GM23338 (cell line): ENCODE measurements around the gene ZSWIM1. TPM values are rescaled to one million over a fixed set of nuclear protein-coding genes. Genes with fewer than 3 reads are reported as not detected.

Source experiments
- ATAC-seq: fragments of 200-7000 bp; cut with Tn5 transposase; 3 replicates; pipeline ENCODE4 v1.9.1; 2020
- DNase-seq: peaks from one replicate; pipeline ENCODE4 v3.0.0-alpha.2; 2015; ENCODE audit warnings: low spot score
- H2AFZ ChIP-seq: fragments of 200-600 bp; sonication (generic); 2 replicates; pipeline ENCODE4 v1.8.0; 2016; ENCODE audit warnings: antibody characterized with exemption, mild to moderate bottlenecking, moderate library complexity
- H3F3A ChIP-seq: fragments of 200-600 bp; sonication (generic); replicated peaks from 2 replicates; pipeline ENCODE4 v1.8.0; 2017; ENCODE audit warnings: antibody characterized with exemption, mixed run types, low read depth
- H3K27ac ChIP-seq: fragments of 200-600 bp; sonication (generic); 2 replicates; pipeline ENCODE4 v1.6.1; 2016; ENCODE audit warnings: low read depth
- H3K27me3 ChIP-seq: fragments of 200-600 bp; sonication (generic); 2 replicates; pipeline ENCODE4 v1.8.0; 2016; ENCODE audit warnings: mild to moderate bottlenecking, mixed run types, moderate library complexity; ENCODE audit not compliant: insufficient read depth
- H3K36me3 ChIP-seq: fragments of 200-600 bp; sonication (generic); 2 replicates; pipeline ENCODE4 v1.8.0; 2016; ENCODE audit warnings: mild to moderate bottlenecking; ENCODE audit not compliant: insufficient read depth
- H3K4me1 ChIP-seq: fragments of 200-600 bp; sonication (generic); 2 replicates; pipeline ENCODE4 v1.8.0; 2016; ENCODE audit warnings: mild to moderate bottlenecking, moderate library complexity; ENCODE audit not compliant: insufficient read depth
- H3K4me2 ChIP-seq: fragments of 200-600 bp; sonication (generic); 2 replicates; pipeline ENCODE4 v1.7.1; 2017; ENCODE audit warnings: mixed run types
- H3K4me3 ChIP-seq: fragments of 200-600 bp; sonication (generic); 2 replicates; pipeline ENCODE4 v1.6.1; 2016; ENCODE audit warnings: mixed run types
- H3K79me2 ChIP-seq: fragments of 200-600 bp; sonication (generic); replicated peaks from 2 replicates; pipeline ENCODE4 v1.8.0; 2017; ENCODE audit warnings: mild to moderate bottlenecking; ENCODE audit not compliant: insufficient read depth
- H3K9me2 ChIP-seq: fragments of 200-600 bp; sonication (generic); 2 replicates; pipeline ENCODE4 v1.8.0; 2017; ENCODE audit not compliant: insufficient read depth
- H4K20me1 ChIP-seq: fragments of 200-600 bp; sonication (generic); replicated peaks from 2 replicates; pipeline ENCODE4 v1.8.0; 2017; ENCODE audit warnings: mild to moderate bottlenecking; ENCODE audit not compliant: insufficient read depth
- H3K27ac Mint-ChIP-seq: 2 replicates; pipeline ENCODE4 v1.8.0; 2020; ENCODE audit warnings: inconsistent platforms, mild to moderate bottlenecking, moderate library complexity, mixed read lengths
- H3K27me3 Mint-ChIP-seq: 3 replicates; pipeline ENCODE4 v1.8.0; 2022; ENCODE audit warnings: low read depth, mild to moderate bottlenecking, moderate library complexity, mixed read lengths, inconsistent platforms; ENCODE audit not compliant: insufficient read depth, poor library complexity
- H3K36me3 Mint-ChIP-seq: 3 replicates; pipeline ENCODE4 v1.8.0; 2021; ENCODE audit warnings: low read depth, mild to moderate bottlenecking, inconsistent platforms, moderate library complexity, mixed read lengths
- H3K4me1 Mint-ChIP-seq: 3 replicates; pipeline ENCODE4 v1.8.0; 2020; ENCODE audit warnings: mild to moderate bottlenecking, inconsistent platforms, mixed read lengths
- H3K4me3 Mint-ChIP-seq: 3 replicates; pipeline ENCODE4 v1.8.0; 2021; ENCODE audit warnings: moderate library complexity, mild to moderate bottlenecking, inconsistent platforms, mixed read lengths
- H3K9me3 Mint-ChIP-seq: 3 replicates; pipeline ENCODE4 v1.8.0; 2020; ENCODE audit warnings: moderate library complexity, mild to moderate bottlenecking, inconsistent platforms, mixed read lengths
- EZH2 ChIP-seq: fragments of 200-600 bp; sonication (generic); IDR thresholded peaks from one replicate; pipeline ENCODE4 v1.8.0; 2017; ENCODE audit warnings: antibody characterized with exemption, mild to moderate bottlenecking, low read depth; ENCODE audit not compliant: unreplicated experiment
- EZH2phosphoT487 ChIP-seq: fragments of 200-600 bp; sonication (generic); IDR thresholded peaks from one replicate; pipeline ENCODE4 v1.8.1; 2018; ENCODE audit warnings: antibody characterized with exemption; ENCODE audit not compliant: unreplicated experiment
- POLR2AphosphoS5 ChIP-seq: IDR thresholded peaks from 2 replicates; pipeline ENCODE4 v1.6.1; 2016; ENCODE audit warnings: antibody characterized with exemption, low read depth
- REST ChIP-seq: IDR thresholded peaks from one replicate; pipeline ENCODE4 v1.6.1; 2018; ENCODE audit warnings: antibody characterized with exemption; ENCODE audit not compliant: unreplicated experiment
- ZNF462 ChIP-seq: fragments of 250-450 bp; sonication (Bioruptor Pico); IDR thresholded peaks from 2 replicates; pipeline ENCODE4 v1.5.0; 2020; ENCODE audit warnings: mild to moderate bottlenecking, moderate library complexity
- polyA plus RNA-seq: library from polyadenylated mRNA; unstranded; fragments of >200 nt; fragmentation: Nextera tagmentation; extraction: Ambion mirVana; gene quantifications from 2 replicates; pipeline ENCODE4 v1.2.1, GENCODE V29; 2016
- total RNA-seq: library from RNA; depleted of rRNA; stranded (reverse); fragments of >200 nt; shearing (Covaris generic); gene quantifications from 2 replicates; pipeline ENCODE4 v1.2.3, GENCODE V29; 2014

Gene ZSWIM1
- total and polyA plus RNA-seq, 2 experiments from 2014 or later: 11.5 to 16.2 TPM

- no peak for ATAC-seq
- no peak overlapping the region for H3K4me3 Mint-ChIP-seq
- Histone ChIP-seq H3K9me2 (no peaks in the 10 kb centered on the region), H3K79me2 (no peaks in the 10 kb centered on the region), H3F3A (0 out of 2 replicates have a peak, but pooled peaks cover 6% of the 10 kb centered on the region), H2AFZ (no peak overlapping the region), H3K4me1 (no peaks in the 10 kb centered on the region), H4K20me1 (no peaks in the 10 kb centered on the region; the same call in 1 of the 2 replicates), H3K36me3 (0 out of 2 replicates have a peak, but pooled peaks cover 7% of the 10 kb centered on the region), H3K27me3 (no peaks in the 10 kb centered on the region), H3K4me2 (no peak overlapping the region), H3K4me3 (no peak overlapping the region), H3K27ac (no peak overlapping the region)
- no peaks in the 10 kb centered on the region for H3K9me3 Mint-ChIP-seq
- peaks cover 59% of the 10 kb centered on the region for H3K36me3 Mint-ChIP-seq
- DNase-seq: no peak
- peaks cover 16% of the 10 kb centered on the region for H3K27me3 Mint-ChIP-seq
- peaks cover 4% of the 10 kb centered on the region; the same call in 1 of the 3 replicates for H3K4me1 Mint-ChIP-seq
- H3K27ac Mint-ChIP-seq: no peak overlapping the region
- TF ChIP-seq POLR2AphosphoS5 (no peak), REST (no peak), EZH2 (no peak), EZH2phosphoT487 (no peak), ZNF462 (CRISPR knock-in tag) (no peak)
Observed at GRCh38 chr20:45897289-45897688, 16.3 kb downstream of the ZSWIM1 start.
